ENCODE measurements around the gene IFNGR2.
"Not testable (repeated sequence)": the region's sequence is repeated elsewhere in the genome, so short reads cannot be mapped to it uniquely, and the experiment has no call there.

DNA sequence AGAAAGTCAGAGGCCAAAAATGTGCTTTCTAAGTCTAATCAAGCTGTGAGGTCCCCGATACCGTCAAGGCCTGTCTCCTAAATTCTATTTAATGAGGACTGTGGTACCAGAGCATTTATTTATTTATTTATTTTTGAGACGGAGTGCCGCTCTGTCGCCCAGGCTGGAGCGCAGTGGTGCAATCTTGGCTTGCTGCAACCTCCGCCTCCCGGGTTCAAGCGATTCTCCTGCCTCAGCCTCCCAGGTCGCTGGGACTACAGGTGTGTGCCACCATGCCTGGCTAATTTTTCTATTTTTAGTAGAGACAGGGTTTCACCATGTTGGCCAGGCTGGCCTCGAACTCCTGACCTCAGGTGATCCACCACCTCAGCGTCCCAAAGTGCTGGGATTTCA is 9.2 kb downstream of the IFNGR2 start:
- TF ChIP-seq POLR2A (IDR thresholded peaks at IDR 0.05): not testable (repeated sequence)
- TF ChIP-seq, protein P1, sequence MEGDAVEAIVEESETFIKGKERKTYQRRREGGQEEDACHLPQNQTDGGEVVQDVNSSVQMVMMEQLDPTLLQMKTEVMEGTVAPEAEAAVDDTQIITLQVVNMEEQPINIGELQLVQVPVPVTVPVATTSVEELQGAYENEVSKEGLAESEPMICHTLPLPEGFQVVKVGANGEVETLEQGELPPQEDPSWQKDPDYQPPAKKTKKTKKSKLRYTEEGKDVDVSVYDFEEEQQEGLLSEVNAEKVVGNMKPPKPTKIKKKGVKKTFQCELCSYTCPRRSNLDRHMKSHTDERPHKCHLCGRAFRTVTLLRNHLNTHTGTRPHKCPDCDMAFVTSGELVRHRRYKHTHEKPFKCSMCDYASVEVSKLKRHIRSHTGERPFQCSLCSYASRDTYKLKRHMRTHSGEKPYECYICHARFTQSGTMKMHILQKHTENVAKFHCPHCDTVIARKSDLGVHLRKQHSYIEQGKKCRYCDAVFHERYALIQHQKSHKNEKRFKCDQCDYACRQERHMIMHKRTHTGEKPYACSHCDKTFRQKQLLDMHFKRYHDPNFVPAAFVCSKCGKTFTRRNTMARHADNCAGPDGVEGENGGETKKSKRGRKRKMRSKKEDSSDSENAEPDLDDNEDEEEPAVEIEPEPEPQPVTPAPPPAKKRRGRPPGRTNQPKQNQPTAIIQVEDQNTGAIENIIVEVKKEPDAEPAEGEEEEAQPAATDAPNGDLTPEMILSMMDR (IDR thresholded peaks at IDR 0.05): not testable (repeated sequence)

Measured in ovary (tissue), 3 donors.